ENCODE data around the gene DHX8. TPM values are rescaled to one million over a fixed set of nuclear protein-coding genes. Genes with fewer than 3 reads are reported as not detected.

Gene DHX8
- polyA plus RNA-seq, 4 donors = 21.6 to 33.8 (median 27.4) TPM

GRCh38 chr17:43560461-43561427 is 77.0 kb downstream of the DHX8 start:
- H3K36me3 ChIP-seq (ENCODE audit: control insufficient read depth in 3 of 3, insufficient read depth in 2 of 3, low read depth in 1 of 3, low read length in 3 of 3) = no peaks in the 10 kb centered on the region
- H3K27me3 ChIP-seq (ENCODE audit: control insufficient read depth in 3 of 3, insufficient read depth in 3 of 3, low read length in 3 of 3) = peaks cover 0 to 3% (median 0%) of the 10 kb centered on the region in 3 donors
- no peak overlapping the region for H3K27ac ChIP-seq (ENCODE audit: low read depth in 1 of 3, low read length in 2 of 3)
- no peak for DNase-seq
- WGBS, 3 donors = 90% methylated on average over 7 of the region's 7 CpGs
- peaks cover 0 to 33% (median 4%) of the 10 kb centered on the region in 3 donors for H3K4me1 ChIP-seq (ENCODE audit: control insufficient read depth in 3 of 3, insufficient read depth in 2 of 3, low read depth in 1 of 3, low read length in 2 of 3)
- H3K9me3 ChIP-seq (ENCODE audit: control insufficient read depth in 2 of 2, insufficient read depth in 1 of 2, low read depth in 1 of 2, low read length in 1 of 2) = no peaks in the 10 kb centered on the region
- FAIRE-seq = no peak
- H3K4me3 ChIP-seq (ENCODE audit: low read depth in 1 of 3, low read length in 3 of 3) = no peak overlapping the region

GRCh38 chr17:43562679-43563599 is 79.2 kb downstream of the DHX8 start:
- Histone ChIP-seq H3K36me3 (ENCODE audit: control insufficient read depth in 3 of 3, insufficient read depth in 2 of 3, low read depth in 1 of 3, low read length in 3 of 3) (no peaks in the 10 kb centered on the region), H3K4me1 (ENCODE audit: control insufficient read depth in 3 of 3, insufficient read depth in 2 of 3, low read depth in 1 of 3, low read length in 2 of 3) (peaks cover 0 to 26% (median 4%) of the 10 kb centered on the region in 3 donors), H3K27ac (ENCODE audit: low read depth in 1 of 3, low read length in 2 of 3) (no peak overlapping the region), H3K4me3 (ENCODE audit: low read depth in 1 of 3, low read length in 3 of 3) (no peak overlapping the region), H3K9me3 (ENCODE audit: control insufficient read depth in 2 of 2, insufficient read depth in 1 of 2, low read depth in 1 of 2, low read length in 1 of 2) (no peaks in the 10 kb centered on the region), H3K27me3 (ENCODE audit: control insufficient read depth in 3 of 3, insufficient read depth in 3 of 3, low read length in 3 of 3) (peaks cover 0 to 3% (median 0%) of the 10 kb centered on the region in 3 donors)
- DNase-seq (peak; percentile 34 to 41), FAIRE-seq (no peak)
- WGBS, 3 donors = 4 to 12% (median 7%) methylated on average over 19 of the region's 19 CpGs

DNA sequence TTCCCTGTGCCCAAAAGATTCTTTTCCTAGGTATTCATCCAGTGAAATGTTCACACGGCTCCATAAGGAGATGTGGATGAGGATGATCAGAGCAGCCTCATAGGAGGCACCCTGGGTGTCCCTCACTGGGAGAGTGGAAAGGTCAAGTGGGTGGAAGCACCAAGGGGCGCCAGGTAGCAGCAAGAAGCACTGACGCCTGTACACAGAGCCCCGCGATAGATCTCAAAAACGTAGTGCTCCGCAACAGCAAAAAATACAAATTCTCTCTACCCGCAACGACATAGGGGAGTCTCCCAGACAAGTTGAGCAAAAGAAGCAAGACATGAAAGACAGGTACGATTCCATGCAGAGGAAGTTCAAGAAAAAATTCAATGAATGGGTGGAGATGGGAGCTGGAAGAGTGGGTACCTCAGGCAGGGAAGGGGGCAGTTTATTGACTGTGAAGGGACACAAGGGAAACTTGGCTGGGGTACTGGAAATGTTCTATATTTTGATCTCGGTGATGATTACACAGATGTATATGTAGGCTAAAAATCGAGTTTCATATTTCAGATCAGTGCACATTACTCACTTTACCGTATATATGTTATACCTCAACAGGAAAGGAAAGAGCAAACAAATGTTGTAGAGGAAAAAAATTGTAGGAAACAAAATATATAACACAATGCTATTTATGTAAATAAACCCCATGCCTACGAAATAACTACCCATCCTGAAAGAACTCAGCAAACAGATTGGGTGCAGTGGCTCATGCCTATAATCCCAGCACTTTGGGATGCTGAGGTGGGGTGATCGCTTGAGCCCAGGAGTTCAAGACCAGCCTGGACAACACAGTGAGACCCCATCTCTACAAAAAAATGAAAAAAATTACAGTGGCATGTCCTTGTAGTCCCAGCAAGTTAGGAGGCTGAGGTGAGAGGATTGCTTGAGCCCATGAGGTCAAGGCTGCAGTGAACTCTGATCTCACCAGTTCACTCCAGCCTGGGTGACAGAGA is 80.1 kb downstream of the DHX8 start:
- FAIRE-seq = no peak
- WGBS, 3 donors = 50 to 56% (median 51%) methylated on average over 15 of the region's 15 CpGs
- Histone ChIP-seq H3K27me3 (ENCODE audit: control insufficient read depth in 3 of 3, insufficient read depth in 3 of 3, low read length in 3 of 3) (peaks cover 0 to 3% (median 0%) of the 10 kb centered on the region in 3 donors), H3K9me3 (ENCODE audit: control insufficient read depth in 2 of 2, insufficient read depth in 1 of 2, low read depth in 1 of 2, low read length in 1 of 2) (no peaks in the 10 kb centered on the region), H3K36me3 (ENCODE audit: control insufficient read depth in 3 of 3, insufficient read depth in 2 of 3, low read depth in 1 of 3, low read length in 3 of 3) (no peaks in the 10 kb centered on the region), H3K4me1 (ENCODE audit: control insufficient read depth in 3 of 3, insufficient read depth in 2 of 3, low read depth in 1 of 3, low read length in 2 of 3) (peaks cover 0 to 19% (median 4%) of the 10 kb centered on the region in 3 donors), H3K4me3 (ENCODE audit: low read depth in 1 of 3, low read length in 3 of 3) (no peak overlapping the region), H3K27ac (ENCODE audit: low read depth in 1 of 3, low read length in 2 of 3) (no peak overlapping the region)
- DNase-seq = no peak

- H3K4me1 ChIP-seq (ENCODE audit: control insufficient read depth in 3 of 3, insufficient read depth in 2 of 3, low read depth in 1 of 3, low read length in 2 of 3) = peaks cover 0 to 14% (median 0%) of the 10 kb centered on the region in 3 donors
- DNase-seq = no peak
- WGBS, 3 donors = 77 to 93% (median 90%) methylated on average over 5 of the region's 5 CpGs
- H3K27me3 ChIP-seq (ENCODE audit: control insufficient read depth in 3 of 3, insufficient read depth in 3 of 3, low read length in 3 of 3) = peaks cover 0 to 3% (median 0%) of the 10 kb centered on the region in 3 donors
- no peak overlapping the region for H3K4me3 ChIP-seq (ENCODE audit: low read depth in 1 of 3, low read length in 3 of 3)
- H3K27ac ChIP-seq (ENCODE audit: low read depth in 1 of 3, low read length in 2 of 3) = no peak overlapping the region
- no peak for FAIRE-seq
- H3K9me3 ChIP-seq (ENCODE audit: control insufficient read depth in 2 of 2, insufficient read depth in 1 of 2, low read depth in 1 of 2, low read length in 1 of 2) = no peaks in the 10 kb centered on the region
- H3K36me3 ChIP-seq (ENCODE audit: control insufficient read depth in 3 of 3, insufficient read depth in 2 of 3, low read depth in 1 of 3, low read length in 3 of 3) = no peaks in the 10 kb centered on the region
These were observed 84.8 kb downstream of the DHX8 start for GRCh38 chr17:43568506-43569082.

GRCh38 chr17:43570518-43570928 is 86.7 kb downstream of the DHX8 start:
- Histone ChIP-seq H3K4me1 (ENCODE audit: control insufficient read depth in 3 of 3, insufficient read depth in 2 of 3, low read depth in 1 of 3, low read length in 2 of 3) (peaks cover 0 to 30% (median 2%) of the 10 kb centered on the region in 3 donors), H3K9me3 (ENCODE audit: control insufficient read depth in 2 of 2, insufficient read depth in 1 of 2, low read depth in 1 of 2, low read length in 1 of 2) (no peaks in the 10 kb centered on the region), H3K36me3 (ENCODE audit: control insufficient read depth in 3 of 3, insufficient read depth in 2 of 3, low read depth in 1 of 3, low read length in 3 of 3) (no peaks in the 10 kb centered on the region), H3K27me3 (ENCODE audit: control insufficient read depth in 3 of 3, insufficient read depth in 3 of 3, low read length in 3 of 3) (no peaks in the 10 kb centered on the region), H3K27ac (ENCODE audit: low read depth in 1 of 3, low read length in 2 of 3) (no peak overlapping the region), H3K4me3 (ENCODE audit: low read depth in 1 of 3, low read length in 3 of 3) (no peak overlapping the region)
- DNase-seq (no peak), FAIRE-seq (no peak)
- 86 to 90% (median 86%) methylated on average over 3 of the region's 3 CpGs for WGBS, 3 donors

DNA sequence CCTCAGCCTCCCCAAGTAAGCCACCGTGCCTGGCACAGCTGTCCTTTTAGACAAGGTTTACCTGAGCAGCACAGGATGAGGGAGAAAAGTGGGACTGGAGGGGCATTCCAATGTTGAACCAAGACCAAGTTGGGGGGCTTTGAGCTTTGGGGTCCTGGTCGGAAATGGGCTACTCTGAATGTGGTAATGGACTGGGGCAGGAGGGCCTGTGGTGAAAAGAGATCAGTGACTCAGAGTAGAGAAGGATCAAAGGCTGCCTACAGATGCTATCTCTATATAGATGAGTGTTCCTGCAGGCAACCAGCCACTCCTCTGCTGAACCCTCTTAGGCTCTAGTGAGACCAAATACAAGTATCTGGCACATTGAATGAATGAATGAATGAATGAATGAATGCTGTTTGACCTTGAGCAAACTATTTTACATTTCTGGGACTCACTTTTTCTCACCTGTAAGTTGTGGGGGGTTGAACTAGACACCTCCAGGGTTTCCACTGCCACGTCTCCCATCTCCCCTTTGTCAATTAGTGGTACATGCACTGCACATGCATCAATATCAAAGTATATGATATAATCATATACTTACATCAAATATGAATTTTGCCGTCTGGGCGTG is 88.7 kb downstream of the DHX8 start:
- Histone ChIP-seq H3K27ac (ENCODE audit: low read depth in 1 of 3, low read length in 2 of 3) (peak overlapping the region in 1 of 3 donors; percentile 75), H3K4me3 (ENCODE audit: low read depth in 1 of 3, low read length in 3 of 3) (no peak overlapping the region), H3K4me1 (ENCODE audit: control insufficient read depth in 3 of 3, insufficient read depth in 2 of 3, low read depth in 1 of 3, low read length in 2 of 3) (peaks cover 0 to 41% (median 2%) of the 10 kb centered on the region in 3 donors), H3K9me3 (ENCODE audit: control insufficient read depth in 2 of 2, insufficient read depth in 1 of 2, low read depth in 1 of 2, low read length in 1 of 2) (no peaks in the 10 kb centered on the region), H3K36me3 (ENCODE audit: control insufficient read depth in 3 of 3, insufficient read depth in 2 of 3, low read depth in 1 of 3, low read length in 3 of 3) (no peaks in the 10 kb centered on the region), H3K27me3 (ENCODE audit: control insufficient read depth in 3 of 3, insufficient read depth in 3 of 3, low read length in 3 of 3) (no peaks in the 10 kb centered on the region)
- 32 to 66% (median 45%) methylated on average over 5 of the region's 5 CpGs for WGBS, 3 donors
- FAIRE-seq (no peak), DNase-seq (peak; percentile 55 to 75)

DNA sequence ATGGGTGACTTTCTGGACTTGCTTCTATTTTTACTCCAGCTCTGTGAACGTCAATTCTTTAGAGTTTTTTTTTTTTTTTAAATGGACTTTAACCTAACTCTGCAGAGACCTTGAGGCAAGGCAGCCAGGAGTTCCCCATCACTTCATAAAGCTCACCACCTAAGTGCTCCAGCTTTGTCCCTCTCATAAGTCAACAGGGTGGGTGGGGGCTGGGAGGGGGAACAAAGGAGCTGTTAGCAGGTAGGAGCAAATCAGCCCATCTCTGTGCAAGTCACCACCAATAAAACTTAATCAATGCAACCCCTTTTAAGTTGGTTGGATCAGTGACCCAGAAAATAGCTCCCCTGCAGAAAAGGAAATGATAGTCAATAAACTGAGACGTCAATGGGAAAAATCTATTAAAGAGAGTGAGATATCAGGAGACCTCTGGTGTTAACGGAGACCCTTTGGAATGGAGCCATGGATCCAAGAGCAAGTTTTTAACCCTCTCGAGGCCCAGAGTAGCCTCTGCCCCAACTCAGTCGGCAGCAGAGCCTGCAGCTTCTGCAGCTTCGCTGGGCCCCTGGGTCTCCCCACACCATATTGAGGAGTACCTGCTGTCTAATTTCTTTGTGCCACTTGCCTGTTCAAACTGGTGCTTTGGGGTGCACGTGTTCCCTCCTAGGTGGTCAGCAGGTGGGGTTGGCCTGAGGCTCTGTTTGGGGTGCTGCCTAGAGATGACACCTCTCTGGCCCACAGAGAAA is 90.0 kb downstream of the DHX8 start:
- no peak for FAIRE-seq
- Histone ChIP-seq H3K36me3 (ENCODE audit: control insufficient read depth in 3 of 3, insufficient read depth in 2 of 3, low read depth in 1 of 3, low read length in 3 of 3) (no peaks in the 10 kb centered on the region), H3K4me1 (ENCODE audit: control insufficient read depth in 3 of 3, insufficient read depth in 2 of 3, low read depth in 1 of 3, low read length in 2 of 3) (peaks cover 0 to 52% (median 2%) of the 10 kb centered on the region in 3 donors), H3K27ac (ENCODE audit: low read depth in 1 of 3, low read length in 2 of 3) (peak overlapping the region in 2 of 3 donors; percentile 75), H3K9me3 (ENCODE audit: control insufficient read depth in 2 of 2, insufficient read depth in 1 of 2, low read depth in 1 of 2, low read length in 1 of 2) (no peaks in the 10 kb centered on the region), H3K27me3 (ENCODE audit: control insufficient read depth in 3 of 3, insufficient read depth in 3 of 3, low read length in 3 of 3) (no peaks in the 10 kb centered on the region), H3K4me3 (ENCODE audit: low read depth in 1 of 3, low read length in 3 of 3) (no peak overlapping the region)
- DNase-seq = peak; percentile 66 to 85
- WGBS, 3 donors = 10 to 32% (median 29%) methylated on average over 7 of the region's 7 CpGs

Data from small intestine (tissue), 7 donors.